SK-N-SH treated with all-trans-retinoic acid at 6 μM for 48 hours (cell line): ENCODE results near the gene SHISA8.

Experiments used
- ATAC-seq: fragments of 200-7000 bp; cut with Tn5 transposase; 3 replicates; pipeline ENCODE4 v1.9.1; 2020; ENCODE audit warnings: mild to moderate bottlenecking, moderate library complexity
- ARNTL ChIP-seq: fragments of 450-650 bp; formaldehyde crosslinking; IDR thresholded peaks from 2 replicates; pipeline ENCODE4 v1.5.0; 2020; ENCODE audit warnings: low read depth, mild to moderate bottlenecking, moderate library complexity, borderline replicate concordance
- BACH2 ChIP-seq: fragments of 250-450 bp; sonication (Bioruptor Pico); IDR thresholded peaks from 2 replicates; pipeline ENCODE4 v1.9.0; 2021; ENCODE audit warnings: mild to moderate bottlenecking, borderline replicate concordance
- CREB5 ChIP-seq: fragments of 250-450 bp; sonication (Bioruptor Pico); IDR thresholded peaks from 2 replicates; pipeline ENCODE4 v1.5.1; 2020; ENCODE audit warnings: low read depth, mild to moderate bottlenecking, moderate library complexity
- CSDC2 ChIP-seq: fragments of 250-450 bp; sonication (Bioruptor Pico); IDR thresholded peaks from 2 replicates; pipeline ENCODE4 v1.5.0; 2020; ENCODE audit warnings: mild to moderate bottlenecking, moderate library complexity
- CSRNP3 ChIP-seq: fragments of 250-450 bp; sonication (Bioruptor Pico); IDR thresholded peaks from 2 replicates; pipeline ENCODE4 v1.5.1; 2021; ENCODE audit warnings: mild to moderate bottlenecking, moderate library complexity
- ISL1 ChIP-seq: fragments of 250-450 bp; sonication (Bioruptor Pico); IDR thresholded peaks from 2 replicates; pipeline ENCODE4 v2.1.2; 2022; ENCODE audit warnings: mild to moderate bottlenecking, moderate library complexity
- OSR1 ChIP-seq: fragments of 250-450 bp; sonication (Bioruptor Pico); IDR thresholded peaks from 2 replicates; pipeline ENCODE4 v1.8.0; 2022; ENCODE audit warnings: moderate library complexity, mild to moderate bottlenecking, inconsistent platforms
- PATZ1 ChIP-seq: fragments of 250-450 bp; sonication (Bioruptor Pico); IDR thresholded peaks from 2 replicates; pipeline ENCODE4 v1.8.0; 2020; ENCODE audit warnings: mild to moderate bottlenecking, moderate library complexity, borderline replicate concordance
- POU6F1 ChIP-seq: fragments of 250-450 bp; sonication (Bioruptor Pico); IDR thresholded peaks from 2 replicates; pipeline ENCODE4 v1.8.0; 2021; ENCODE audit warnings: low read depth, mild to moderate bottlenecking, moderate library complexity, borderline replicate concordance
- PPARA ChIP-seq: fragments of 250-450 bp; sonication (Bioruptor Pico); IDR thresholded peaks from 2 replicates; pipeline ENCODE4 v1.5.0; 2020; ENCODE audit warnings: mild to moderate bottlenecking, borderline replicate concordance
- RARB ChIP-seq: fragments of 250-450 bp; sonication (Bioruptor Pico); IDR thresholded peaks from 2 replicates; pipeline ENCODE4 v1.8.0; 2021; ENCODE audit warnings: mild to moderate bottlenecking, moderate library complexity
- SNAI2 ChIP-seq: fragments of 250-450 bp; sonication (Bioruptor Pico); IDR thresholded peaks from 2 replicates; pipeline ENCODE4 v1.5.0; 2020; ENCODE audit warnings: mild to moderate bottlenecking, moderate library complexity
- TCF4 ChIP-seq: fragments of 250-450 bp; sonication (Bioruptor Pico); IDR thresholded peaks from 2 replicates; pipeline ENCODE4 v1.8.0; 2021; ENCODE audit warnings: mild to moderate bottlenecking, moderate library complexity, borderline replicate concordance
- TOX ChIP-seq: fragments of 250-450 bp; sonication (Bioruptor Pico); IDR thresholded peaks from 2 replicates; pipeline ENCODE4 v1.8.0; 2021; ENCODE audit warnings: mild to moderate bottlenecking, moderate library complexity, borderline replicate concordance
- ZC3H10 ChIP-seq: fragments of 250-450 bp; sonication (Bioruptor Pico); IDR thresholded peaks from 2 replicates; pipeline ENCODE4 v1.5.1; 2021; ENCODE audit warnings: mild to moderate bottlenecking, moderate library complexity
- ZFP3 ChIP-seq: fragments of 250-450 bp; sonication (Bioruptor Pico); IDR thresholded peaks from 2 replicates; pipeline ENCODE4 v1.5.0; 2020; ENCODE audit warnings: mild to moderate bottlenecking, moderate library complexity
- ZFP30 ChIP-seq: fragments of 450-650 bp; formaldehyde crosslinking; IDR thresholded peaks from 2 replicates; pipeline ENCODE4 v1.5.0; 2022; ENCODE audit warnings: mild to moderate bottlenecking, moderate library complexity
- ZNF565 ChIP-seq: fragments of 450-650 bp; formaldehyde crosslinking; conservative IDR thresholded peaks from 2 replicates; pipeline ENCODE4 v1.5.0; 2020; ENCODE audit warnings: low read depth, mild to moderate bottlenecking, moderate library complexity
- ZNF70 ChIP-seq: fragments of 450-650 bp; formaldehyde crosslinking; IDR thresholded peaks from 2 replicates; pipeline ENCODE4 v1.5.0; 2020; ENCODE audit warnings: mild to moderate bottlenecking, moderate library complexity
- ZNF8 ChIP-seq: fragments of 450-650 bp; formaldehyde crosslinking; IDR thresholded peaks from 2 replicates; pipeline ENCODE4 v1.5.0; 2020; ENCODE audit warnings: mild to moderate bottlenecking, moderate library complexity

Gene SHISA8

GRCh38 chr22:41902932-41903421 lies 11.9 kb downstream of the SHISA8 start:
- TF ChIP-seq ZFP30 (CRISPR knock-in tag) (no peak), TCF4 (no peak), POU6F1 (no peak), SNAI2 (CRISPR knock-in tag) (no peak), ZFP3 (CRISPR knock-in tag) (no peak), PPARA (CRISPR knock-in tag) (no peak), ISL1 (CRISPR knock-in tag) (no peak), CSDC2 (no peak), ZNF565 (CRISPR knock-in tag) (no peak), ZC3H10 (CRISPR knock-in tag) (no peak), ZNF8 (CRISPR knock-in tag) (no peak), TOX (CRISPR knock-in tag) (no peak), PATZ1 (no peak), CSRNP3 (CRISPR knock-in tag) (no peak)
- no peak for ATAC-seq

GRCh38 chr22:41902016-41902415 lies 12.9 kb downstream of the SHISA8 start:
- no peak for TF ChIP-seq ZFP3 (CRISPR knock-in tag)
- ATAC-seq = no peak

- no peak for TF ChIP-seq CSRNP3 (CRISPR knock-in tag)
- no peak for TF ChIP-seq ZNF70 (CRISPR knock-in tag)
- no peak for TF ChIP-seq OSR1
- TF ChIP-seq ZNF8 (CRISPR knock-in tag) = no peak
- TF ChIP-seq CREB5 (CRISPR knock-in tag) = no peak
- no peak for TF ChIP-seq ARNTL (CRISPR knock-in tag)
- TF ChIP-seq ZFP30 (CRISPR knock-in tag) = no peak
- no peak for TF ChIP-seq ZFP3 (CRISPR knock-in tag)
- no peak for ATAC-seq
Measured at GRCh38 chr22:41900652-41901312, 14.1 kb downstream of the SHISA8 start.

- no peak for TF ChIP-seq ZFP3 (CRISPR knock-in tag)
- TF ChIP-seq CSRNP3 (CRISPR knock-in tag) = no peak
- TF ChIP-seq ISL1 (CRISPR knock-in tag) = no peak
- TF ChIP-seq SNAI2 (CRISPR knock-in tag) = no peak
- TF ChIP-seq ZFP30 (CRISPR knock-in tag) = no peak
- TF ChIP-seq BACH2 (CRISPR knock-in tag) = no peak
- no peak for TF ChIP-seq RARB (CRISPR knock-in tag)
- no peak for TF ChIP-seq PATZ1
- no peak for TF ChIP-seq OSR1
- TF ChIP-seq PPARA (CRISPR knock-in tag) = no peak
- TF ChIP-seq ZNF565 (CRISPR knock-in tag) = no peak
- ATAC-seq = no peak
Measured at GRCh38 chr22:41899992-41900651, 14.8 kb downstream of the SHISA8 start.
